WTC11 (cell line): ENCODE data around the gene AMBRA1. TPM values are rescaled to one million over a fixed set of nuclear protein-coding genes. Genes with fewer than 3 reads are reported as not detected.

Source experiments
- ATAC-seq: fragments of 200-7000 bp; cut with Tn5 transposase; 2 replicates; pipeline ENCODE4 v1.10.0; 2021; ENCODE audit warnings: mild to moderate bottlenecking, moderate library complexity
- CTCF ChIA-PET: fragments of 300-600 bp; sonication (Branson Sonifier 250); formaldehyde crosslinking; loops from one replicate; lab custom pipeline; 2021; ENCODE audit warnings: antibody characterized with exemption; lab: Charles Lee
- POLR2A ChIA-PET: fragments of 350-600 bp; sonication (Branson Sonifier 250); formaldehyde crosslinking; loops from one replicate; lab custom pipeline; 2021; ENCODE audit warnings: antibody characterized with exemption; lab: Charles Lee
- DNase-seq: peaks from one replicate; pipeline ENCODE4 v3.0.0; 2021; ENCODE audit warnings: low spot score
- H3K27ac Mint-ChIP-seq: 2 replicates; pipeline ENCODE4 v1.8.0; 2021; ENCODE audit warnings: mixed read lengths
- H3K27me3 Mint-ChIP-seq: 2 replicates; pipeline ENCODE4 v1.8.0; 2021; ENCODE audit warnings: low read depth, mild to moderate bottlenecking, moderate library complexity, mixed read lengths
- H3K36me3 Mint-ChIP-seq: 2 replicates; pipeline ENCODE4 v1.8.0; 2021; ENCODE audit warnings: mixed read lengths
- H3K4me1 Mint-ChIP-seq: 2 replicates; pipeline ENCODE4 v1.8.0; 2022; ENCODE audit warnings: mixed read lengths
- H3K4me3 Mint-ChIP-seq: 2 replicates; pipeline ENCODE4 v1.8.0; 2021; ENCODE audit warnings: mild to moderate bottlenecking, moderate library complexity, mixed read lengths
- H3K9me3 Mint-ChIP-seq: 2 replicates; pipeline ENCODE4 v1.8.0; 2021; ENCODE audit warnings: mixed read lengths
- AR ChIP-seq: fragments of 250-450 bp; sonication (Bioruptor Pico); IDR thresholded peaks from 2 replicates; pipeline ENCODE4 v1.9.0; 2021; ENCODE audit warnings: mild to moderate bottlenecking
- ATF1 ChIP-seq: sonication (generic); formaldehyde crosslinking; IDR thresholded peaks from 2 replicates; pipeline ENCODE4 v1.8.1; 2023; ENCODE audit warnings: mild to moderate bottlenecking, moderate library complexity, missing genetic modification reagents
- CBFB ChIP-seq: sonication (generic); formaldehyde crosslinking; IDR thresholded peaks from 2 replicates; pipeline ENCODE4 v1.8.1; 2022; ENCODE audit warnings: mild to moderate bottlenecking, low read depth, missing genetic modification reagents
- CTCF ChIP-seq: fragments of 200-600 bp; IDR thresholded peaks from 2 replicates; pipeline ENCODE4 v1.8.0; 2022; ENCODE audit warnings: antibody characterized with exemption
- ELF4 ChIP-seq: sonication (generic); formaldehyde crosslinking; IDR thresholded peaks from 2 replicates; pipeline ENCODE4 v1.8.1; 2022; ENCODE audit warnings: low read depth, mild to moderate bottlenecking, moderate library complexity, missing genetic modification reagents
- FOXP1 ChIP-seq: sonication (generic); formaldehyde crosslinking; IDR thresholded peaks from 2 replicates; pipeline ENCODE4 v1.8.0; 2022; ENCODE audit warnings: missing genetic modification reagents, mild to moderate bottlenecking, moderate library complexity, borderline replicate concordance
- GRHL2 ChIP-seq: fragments of 250-450 bp; sonication (Bioruptor Pico); IDR thresholded peaks from 2 replicates; pipeline ENCODE4 v1.8.0; 2022; ENCODE audit warnings: mild to moderate bottlenecking, moderate library complexity; ENCODE audit not compliant: insufficient replicate concordance, severe bottlenecking
- HMGA2 ChIP-seq: fragments of 250-450 bp; sonication (Bioruptor Pico); IDR thresholded peaks from 2 replicates; pipeline ENCODE4 v1.4.0; 2021; ENCODE audit warnings: mild to moderate bottlenecking, moderate library complexity
- KAT7 ChIP-seq: sonication (generic); formaldehyde crosslinking; IDR thresholded peaks from 2 replicates; pipeline ENCODE4 v1.8.1; 2023; ENCODE audit warnings: missing genetic modification reagents, mild to moderate bottlenecking, borderline replicate concordance
- MXD4 ChIP-seq: fragments of 250-450 bp; sonication (Bioruptor Pico); IDR thresholded peaks from 2 replicates; pipeline ENCODE4 v1.8.0; 2021; ENCODE audit warnings: mild to moderate bottlenecking, moderate library complexity, borderline replicate concordance
- NR2C2 ChIP-seq: sonication (generic); formaldehyde crosslinking; IDR thresholded peaks from 2 replicates; pipeline ENCODE4 v1.8.0; 2022; ENCODE audit warnings: mild to moderate bottlenecking, missing genetic modification reagents
- RORB ChIP-seq: fragments of 250-450 bp; sonication (Bioruptor Pico); IDR thresholded peaks from 2 replicates; pipeline ENCODE4 v1.9.0; 2021; ENCODE audit warnings: mild to moderate bottlenecking
- ZNF263 ChIP-seq: sonication (generic); formaldehyde crosslinking; IDR thresholded peaks from 2 replicates; pipeline ENCODE4 v1.8.1; 2022; ENCODE audit warnings: low read depth, mild to moderate bottlenecking, moderate library complexity, missing genetic modification reagents
- ZNF423 ChIP-seq: fragments of 250-450 bp; sonication (Bioruptor Pico); IDR thresholded peaks from 2 replicates; pipeline ENCODE4 v2.1.2; 2022; ENCODE audit warnings: mild to moderate bottlenecking, moderate library complexity
- ZNF425 ChIP-seq: fragments of 250-450 bp; sonication (Bioruptor Pico); conservative IDR thresholded peaks from 2 replicates; pipeline ENCODE4 v1.9.0; 2021; ENCODE audit warnings: mild to moderate bottlenecking
- total RNA-seq: library from RNA; stranded (reverse); gene quantifications from 3 replicates; pipeline ENCODE4 v1.2.3, GENCODE V29; 2021
- TF ChIP-seq, protein P1 (sequence below): sonication (generic); formaldehyde crosslinking; IDR thresholded peaks from 2 replicates; pipeline ENCODE4 v1.8.1; 2023; ENCODE audit warnings: mild to moderate bottlenecking, missing genetic modification reagents
- TF ChIP-seq, protein P2 (sequence below): fragments of 250-450 bp; sonication (Bioruptor Pico); IDR thresholded peaks from 2 replicates; pipeline ENCODE4 v1.9.0; 2021; ENCODE audit warnings: moderate library complexity, mild to moderate bottlenecking, inconsistent platforms, borderline replicate concordance
- TF ChIP-seq, protein P3 (sequence below): sonication (generic); formaldehyde crosslinking; IDR thresholded peaks from 2 replicates; pipeline ENCODE4 v1.8.1; 2023; ENCODE audit warnings: mild to moderate bottlenecking, moderate library complexity, missing genetic modification reagents
- TF ChIP-seq, protein P4 (sequence below): fragments of 250-450 bp; sonication (Bioruptor Pico); IDR thresholded peaks from 2 replicates; pipeline ENCODE4 v2.1.2; 2022; ENCODE audit warnings: mild to moderate bottlenecking, moderate library complexity
- TF ChIP-seq, protein P5 (sequence below): fragments of 250-450 bp; sonication (Bioruptor Pico); IDR thresholded peaks from 2 replicates; pipeline ENCODE4 v1.9.0; 2021; ENCODE audit warnings: mild to moderate bottlenecking

The AMBRA1 gene
- total RNA-seq, 1 experiment from 2014 or later = 35.0 TPM

DNA sequence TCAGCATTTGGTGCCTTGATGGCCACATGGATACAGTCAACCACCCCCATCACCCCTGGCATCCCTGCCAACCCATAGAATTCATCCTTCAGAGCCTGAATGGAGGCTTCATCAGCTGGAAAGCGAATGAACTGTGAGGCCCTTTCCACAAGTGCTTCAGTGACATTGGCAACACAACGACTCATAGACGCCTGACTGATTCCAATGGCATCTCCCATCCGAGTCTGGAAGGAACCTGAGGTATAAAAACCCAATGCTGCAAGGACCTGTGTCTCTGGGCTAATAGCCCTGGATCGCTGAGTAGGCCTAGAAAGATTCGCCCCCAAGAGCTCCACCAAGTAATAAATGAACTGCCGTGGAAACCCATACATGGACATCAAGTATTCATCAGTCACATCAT is 21.9 kb upstream of the AMBRA1 start (continued):
- TF ChIP-seq, protein P1, sequence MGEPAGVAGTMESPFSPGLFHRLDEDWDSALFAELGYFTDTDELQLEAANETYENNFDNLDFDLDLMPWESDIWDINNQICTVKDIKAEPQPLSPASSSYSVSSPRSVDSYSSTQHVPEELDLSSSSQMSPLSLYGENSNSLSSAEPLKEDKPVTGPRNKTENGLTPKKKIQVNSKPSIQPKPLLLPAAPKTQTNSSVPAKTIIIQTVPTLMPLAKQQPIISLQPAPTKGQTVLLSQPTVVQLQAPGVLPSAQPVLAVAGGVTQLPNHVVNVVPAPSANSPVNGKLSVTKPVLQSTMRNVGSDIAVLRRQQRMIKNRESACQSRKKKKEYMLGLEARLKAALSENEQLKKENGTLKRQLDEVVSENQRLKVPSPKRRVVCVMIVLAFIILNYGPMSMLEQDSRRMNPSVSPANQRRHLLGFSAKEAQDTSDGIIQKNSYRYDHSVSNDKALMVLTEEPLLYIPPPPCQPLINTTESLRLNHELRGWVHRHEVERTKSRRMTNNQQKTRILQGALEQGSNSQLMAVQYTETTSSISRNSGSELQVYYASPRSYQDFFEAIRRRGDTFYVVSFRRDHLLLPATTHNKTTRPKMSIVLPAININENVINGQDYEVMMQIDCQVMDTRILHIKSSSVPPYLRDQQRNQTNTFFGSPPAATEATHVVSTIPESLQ (CRISPR knock-in tag) = no peak
- TF ChIP-seq, protein P2, sequence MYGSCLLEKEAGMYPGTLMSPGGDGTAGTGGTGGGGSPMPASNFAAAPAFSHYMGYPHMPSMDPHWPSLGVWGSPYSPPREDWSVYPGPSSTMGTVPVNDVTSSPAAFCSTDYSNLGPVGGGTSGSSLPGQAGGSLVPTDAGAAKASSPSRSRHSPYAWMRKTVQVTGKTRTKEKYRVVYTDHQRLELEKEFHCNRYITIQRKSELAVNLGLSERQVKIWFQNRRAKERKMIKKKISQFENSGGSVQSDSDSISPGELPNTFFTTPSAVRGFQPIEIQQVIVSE (CRISPR knock-in tag) = no peak
- no peak for TF ChIP-seq AR (CRISPR knock-in tag)
- no peak for TF ChIP-seq GRHL2
- no peak for TF ChIP-seq FOXP1
- TF ChIP-seq, protein P3, sequence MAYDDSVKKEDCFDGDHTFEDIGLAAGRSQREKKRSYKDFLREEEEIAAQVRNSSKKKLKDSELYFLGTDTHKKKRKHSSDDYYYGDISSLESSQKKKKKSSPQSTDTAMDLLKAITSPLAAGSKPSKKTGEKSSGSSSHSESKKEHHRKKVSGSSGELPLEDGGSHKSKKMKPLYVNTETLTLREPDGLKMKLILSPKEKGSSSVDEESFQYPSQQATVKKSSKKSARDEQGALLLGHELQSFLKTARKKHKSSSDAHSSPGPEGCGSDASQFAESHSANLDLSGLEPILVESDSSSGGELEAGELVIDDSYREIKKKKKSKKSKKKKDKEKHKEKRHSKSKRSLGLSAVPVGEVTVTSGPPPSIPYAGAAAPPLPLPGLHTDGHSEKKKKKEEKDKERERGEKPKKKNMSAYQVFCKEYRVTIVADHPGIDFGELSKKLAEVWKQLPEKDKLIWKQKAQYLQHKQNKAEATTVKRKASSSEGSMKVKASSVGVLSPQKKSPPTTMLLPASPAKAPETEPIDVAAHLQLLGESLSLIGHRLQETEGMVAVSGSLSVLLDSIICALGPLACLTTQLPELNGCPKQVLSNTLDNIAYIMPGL = no peak
- TF ChIP-seq ELF4 (CRISPR knock-in tag) = no peak
- TF ChIP-seq ATF1 (CRISPR knock-in tag) = no peak
- TF ChIP-seq, protein P4, sequence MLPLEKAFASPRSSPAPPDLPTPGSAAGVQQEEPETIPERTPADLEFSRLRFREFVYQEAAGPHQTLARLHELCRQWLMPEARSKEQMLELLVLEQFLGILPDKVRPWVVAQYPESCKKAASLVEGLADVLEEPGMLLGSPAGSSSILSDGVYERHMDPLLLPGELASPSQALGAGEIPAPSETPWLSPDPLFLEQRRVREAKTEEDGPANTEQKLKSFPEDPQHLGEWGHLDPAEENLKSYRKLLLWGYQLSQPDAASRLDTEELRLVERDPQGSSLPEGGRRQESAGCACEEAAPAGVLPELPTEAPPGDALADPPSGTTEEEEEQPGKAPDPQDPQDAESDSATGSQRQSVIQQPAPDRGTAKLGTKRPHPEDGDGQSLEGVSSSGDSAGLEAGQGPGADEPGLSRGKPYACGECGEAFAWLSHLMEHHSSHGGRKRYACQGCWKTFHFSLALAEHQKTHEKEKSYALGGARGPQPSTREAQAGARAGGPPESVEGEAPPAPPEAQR (CRISPR knock-in tag) = no peak
- TF ChIP-seq ZNF425 (CRISPR knock-in tag) = no peak
- no peak for TF ChIP-seq CTCF
- no peak for TF ChIP-seq NR2C2 (CRISPR knock-in tag)
- TF ChIP-seq ZNF423 (CRISPR knock-in tag) = no peak

GRCh38 chr11:46612326-46612725 is 18.5 kb upstream of the AMBRA1 start:
- ChIA-PET POLR2A (interaction anchor here (0.7 kb wide), 1 partner anchor 160 kb away, joined by 5 read pairs; no protein-coding TSS in a partner anchor), CTCF (interaction anchor here (0.9 to 1.9 kb wide), 4 partner anchors 18 to 220 kb away, joined by 3 to 6 read pairs (median 5); partner anchors contain the start of genes AMBRA1 and CHRM4)
- Mint-ChIP-seq H3K27ac (no peak overlapping the region), H3K4me3 (no peak overlapping the region), H3K36me3 (no peaks in the 10 kb centered on the region), H3K4me1 (peaks cover 11% of the 10 kb centered on the region), H3K27me3 (no peaks in the 10 kb centered on the region), H3K9me3 (no peaks in the 10 kb centered on the region)
- DNase-seq = no peak
- ATAC-seq = no peak
- TF ChIP-seq MXD4 (CRISPR knock-in tag) (no peak), ZNF263 (no peak), HMGA2 (CRISPR knock-in tag) (no peak), RORB (CRISPR knock-in tag) (no peak), CTCF (no peak), KAT7 (CRISPR knock-in tag) (no peak), ELF4 (CRISPR knock-in tag) (no peak), CBFB (no peak)
- TF ChIP-seq, protein P5, sequence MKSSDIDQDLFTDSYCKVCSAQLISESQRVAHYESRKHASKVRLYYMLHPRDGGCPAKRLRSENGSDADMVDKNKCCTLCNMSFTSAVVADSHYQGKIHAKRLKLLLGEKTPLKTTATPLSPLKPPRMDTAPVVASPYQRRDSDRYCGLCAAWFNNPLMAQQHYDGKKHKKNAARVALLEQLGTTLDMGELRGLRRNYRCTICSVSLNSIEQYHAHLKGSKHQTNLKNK = no peak
